Measurements from ENCODE around the gene PSEN2. TPM values are rescaled to one million over a fixed set of nuclear protein-coding genes. Genes with fewer than 3 reads are reported as not detected.
"Not testable (repeated sequence)": the region's sequence is repeated elsewhere in the genome, so short reads cannot be mapped to it uniquely, and the experiment has no call there.

The PSEN2 gene
- total RNA-seq, 1 donor from 2014 or later = 30.9 TPM

DNA sequence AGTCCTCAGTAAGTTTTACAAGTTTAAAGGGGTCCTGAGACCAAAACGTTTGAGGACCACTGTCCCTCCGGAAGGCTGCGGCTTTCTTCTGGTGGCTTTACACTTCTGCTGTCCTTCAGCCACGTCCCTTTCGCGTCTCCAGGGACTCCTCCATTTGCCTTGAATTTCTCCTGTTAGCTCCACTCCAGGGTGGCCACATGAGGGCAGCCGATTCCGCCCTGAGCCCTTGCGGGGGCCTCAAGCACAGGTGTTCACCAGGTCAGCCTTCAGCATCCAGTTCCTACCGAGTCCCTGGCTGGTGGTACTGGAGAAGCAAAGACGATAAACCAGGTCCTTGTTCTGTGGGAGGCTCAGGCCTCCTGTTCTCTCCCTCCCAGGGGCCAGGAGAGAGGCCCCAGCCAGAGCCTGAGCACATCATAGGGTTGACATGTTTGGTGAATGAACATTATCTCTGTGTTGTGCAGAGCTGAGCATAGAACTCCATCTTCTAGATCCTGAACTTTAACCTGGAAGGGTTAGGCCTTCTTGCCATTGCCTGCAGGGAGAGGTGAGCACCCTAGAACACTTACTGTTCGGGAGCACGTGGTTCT, 42.3 kb downstream of the PSEN2 start:
- no peak for DNase-seq (ENCODE audit: low spot score)

DNA sequence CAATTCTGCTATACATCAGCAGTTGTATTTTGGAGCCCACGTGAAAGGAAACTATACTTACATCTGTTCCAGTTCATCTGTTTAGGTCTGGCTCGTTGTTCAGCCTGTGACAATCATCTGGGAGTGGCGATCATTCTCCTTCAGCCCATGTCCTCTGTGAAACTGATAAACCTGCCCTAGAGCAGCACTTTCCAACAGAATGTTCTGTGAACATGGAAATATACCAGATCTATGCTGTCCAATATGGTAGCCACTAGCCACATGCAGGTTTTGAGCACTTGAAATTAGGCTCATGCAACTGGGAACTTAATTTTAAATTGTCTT, 45.2 kb downstream of the PSEN2 start:
- DNase-seq (ENCODE audit: low spot score) = no peak

DNA sequence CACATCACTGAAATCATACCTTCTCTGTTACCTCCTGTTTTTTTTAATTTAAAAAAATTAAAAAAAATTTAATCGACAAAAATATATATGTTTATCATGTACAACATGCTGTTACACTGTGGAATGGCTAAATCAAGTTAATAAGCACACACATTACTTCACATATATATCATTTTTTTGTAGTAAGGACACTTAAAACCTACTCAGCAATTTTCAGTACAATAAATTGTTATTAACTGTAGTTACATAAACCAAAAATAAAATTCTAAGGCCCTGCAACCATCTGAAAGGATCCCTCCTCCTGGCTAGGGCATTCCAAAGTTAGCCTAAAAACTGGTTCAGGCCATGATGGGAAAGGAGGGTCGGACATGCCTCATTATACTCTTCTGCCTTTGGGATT, 46.1 kb downstream of the PSEN2 start:
- no peak for DNase-seq (ENCODE audit: low spot score)

GRCh38 chr1:226919587-226919986, 49.2 kb downstream of the PSEN2 start:
- DNase-seq (ENCODE audit: low spot score) = no peak

GRCh38 chr1:226919995-226920394, 49.6 kb downstream of the PSEN2 start:
- no peak for DNase-seq (ENCODE audit: low spot score)

GRCh38 chr1:226920446-226920894, 50.1 kb downstream of the PSEN2 start:
- DNase-seq (ENCODE audit: low spot score) = no peak

- DNase-seq (ENCODE audit: low spot score) = no peak
Measured at GRCh38 chr1:226921504-226921903, 51.1 kb downstream of the PSEN2 start.

- DNase-seq (ENCODE audit: low spot score) = not testable (repeated sequence)
Measured at GRCh38 chr1:226929260-226930111, 59.1 kb downstream of the PSEN2 start.

GRCh38 chr1:226934483-226935237, 64.2 kb downstream of the PSEN2 start:
- no peak for DNase-seq (ENCODE audit: low spot score)

DNA sequence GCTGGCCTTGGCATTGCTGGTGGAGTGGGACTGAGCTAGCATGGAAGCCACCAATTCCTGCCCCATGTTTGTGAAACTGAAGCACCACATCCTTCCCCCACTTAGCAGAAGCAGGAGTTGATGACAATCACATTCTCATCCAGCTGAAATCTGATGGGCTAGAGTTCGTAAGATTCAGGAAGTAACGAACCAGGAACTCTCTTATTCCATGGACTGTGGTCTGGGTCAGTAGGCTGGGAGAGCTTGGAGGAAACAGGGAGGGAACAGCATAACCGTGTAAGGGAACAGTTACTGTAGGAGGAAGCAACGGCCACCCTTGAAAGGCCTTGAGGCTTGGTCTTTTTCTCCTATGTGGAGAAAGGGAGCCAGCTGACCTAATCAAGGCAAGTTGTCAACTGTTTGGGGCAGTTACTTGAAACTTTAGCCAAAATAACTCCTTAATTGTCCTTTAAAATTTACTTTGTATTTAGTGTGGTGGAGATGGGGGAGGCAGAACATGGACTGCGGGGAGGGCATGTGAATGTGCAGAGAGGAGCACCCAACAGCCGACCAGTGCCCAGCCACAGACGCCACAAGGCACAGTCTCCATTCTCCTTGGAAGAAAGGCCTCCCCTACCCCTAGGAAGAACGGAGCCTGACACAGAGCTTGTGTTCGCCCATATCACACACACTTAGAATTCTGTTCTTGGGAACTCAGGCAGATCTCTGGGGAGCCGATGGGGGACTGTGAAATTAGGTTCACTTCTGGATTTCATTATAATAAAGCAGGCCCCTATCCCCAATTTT, 67.7 kb downstream of the PSEN2 start:
- DNase-seq (ENCODE audit: low spot score) = no peak

DNA sequence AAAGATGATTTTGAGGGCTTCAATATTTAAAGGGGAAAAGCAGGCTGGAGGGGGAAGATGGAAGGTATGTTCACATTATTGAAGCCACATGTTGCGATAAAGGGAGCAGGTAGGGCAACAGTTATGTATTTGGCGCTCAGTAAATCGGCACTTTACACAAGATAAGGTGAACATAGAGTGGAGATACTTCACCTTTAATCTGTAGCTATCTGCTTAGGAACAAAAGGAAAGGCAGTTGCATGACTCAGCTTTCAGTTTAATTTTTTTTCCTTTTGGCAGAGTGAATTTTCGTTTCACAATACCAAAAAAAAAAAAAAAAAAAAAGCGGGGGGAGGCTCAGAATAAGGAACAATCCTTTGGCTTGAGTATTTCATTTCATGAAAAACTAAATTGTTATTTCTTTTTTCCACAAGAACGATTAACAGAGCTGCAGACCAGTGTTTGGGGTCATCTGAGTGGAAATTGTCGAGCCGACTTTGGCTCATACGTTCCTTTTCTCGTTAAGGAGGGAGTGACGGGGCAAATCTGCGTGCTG, 68.6 kb downstream of the PSEN2 start:
- no peak for DNase-seq (ENCODE audit: low spot score)

DNA sequence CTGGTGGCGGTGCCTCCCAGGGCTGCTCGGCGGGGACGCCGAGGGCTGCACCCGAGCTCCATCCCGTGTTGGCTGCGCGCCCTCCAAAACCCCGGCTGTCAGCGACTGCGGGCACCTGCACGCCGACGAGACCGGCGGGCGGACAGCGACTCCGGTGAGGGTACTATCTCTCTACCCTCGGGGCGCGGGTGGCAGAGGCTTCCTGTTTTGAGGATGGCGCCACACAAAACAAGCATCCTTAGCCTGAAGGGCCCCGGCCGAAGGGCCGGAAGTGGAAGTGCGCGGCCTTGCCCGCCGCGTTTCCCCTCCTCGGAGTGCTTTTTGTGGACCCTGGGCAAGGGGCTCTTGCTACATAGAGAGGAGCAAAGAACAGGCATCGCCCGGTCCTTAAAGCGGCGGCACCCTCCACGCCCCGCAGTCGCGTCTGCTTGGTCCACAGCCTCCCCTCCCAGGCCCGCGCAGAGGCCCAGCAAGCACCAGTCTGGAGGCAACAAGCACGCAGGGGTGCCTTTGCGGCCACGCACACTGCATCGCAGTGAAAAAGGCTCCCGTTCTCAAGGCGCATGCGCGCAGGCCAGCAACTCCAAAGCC, 69.1 kb downstream of the PSEN2 start:
- peak; percentile 92 for DNase-seq (ENCODE audit: low spot score)

DNA sequence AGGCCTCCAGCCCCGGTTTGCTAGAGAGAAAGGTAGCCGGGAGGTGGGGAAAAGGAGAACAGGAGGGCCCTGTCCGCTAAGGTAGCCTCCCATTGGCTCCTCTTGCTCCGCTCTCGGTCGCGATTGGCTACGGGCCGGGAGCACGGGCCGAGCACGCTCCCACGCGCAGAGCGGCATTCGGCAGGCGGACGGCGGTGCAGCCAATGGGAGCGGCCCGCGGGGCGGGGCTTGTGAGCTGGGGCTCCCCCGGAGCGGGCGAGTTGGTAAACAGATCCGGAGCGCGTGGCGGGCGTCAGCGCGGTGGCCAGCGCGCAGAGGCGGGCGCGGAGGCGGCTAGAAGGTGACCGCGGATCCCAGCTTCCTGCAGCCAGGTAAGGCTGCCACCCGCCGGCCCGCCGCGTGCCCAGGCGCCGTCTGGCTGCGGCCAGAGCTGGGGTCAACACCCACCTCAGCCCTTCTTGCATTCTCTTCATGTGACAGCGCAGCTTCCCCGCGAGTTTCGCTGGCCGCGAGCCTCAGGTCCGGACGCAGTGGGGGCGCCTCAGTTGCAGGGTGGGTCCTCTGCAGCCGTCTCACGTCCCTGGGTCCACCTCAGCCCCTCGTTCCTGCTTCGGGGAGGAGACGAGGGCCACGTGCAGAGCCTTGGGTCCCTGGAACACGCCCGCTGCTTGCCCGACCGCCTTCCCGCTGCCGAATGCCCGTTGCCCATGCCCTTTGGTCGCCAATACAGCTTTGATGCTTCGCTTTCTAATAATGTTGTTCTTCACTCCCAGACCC, 69.8 kb downstream of the PSEN2 start, which contains the start of gene COQ8A:
Gene COQ8A (plus strand): TSS at position 266 of the 777 bp plus-strand sequence. CDS start 21,092 bp downstream, outside the sequence.
- peak; percentile 100 for DNase-seq (ENCODE audit: low spot score)

GRCh38 chr1:226940806-226941067, 70.3 kb downstream of the PSEN2 start:
- no peak for DNase-seq (ENCODE audit: low spot score)

GRCh38 chr1:226942392-226942791, 72.0 kb downstream of the PSEN2 start:
- DNase-seq (ENCODE audit: low spot score) = no peak

DNA sequence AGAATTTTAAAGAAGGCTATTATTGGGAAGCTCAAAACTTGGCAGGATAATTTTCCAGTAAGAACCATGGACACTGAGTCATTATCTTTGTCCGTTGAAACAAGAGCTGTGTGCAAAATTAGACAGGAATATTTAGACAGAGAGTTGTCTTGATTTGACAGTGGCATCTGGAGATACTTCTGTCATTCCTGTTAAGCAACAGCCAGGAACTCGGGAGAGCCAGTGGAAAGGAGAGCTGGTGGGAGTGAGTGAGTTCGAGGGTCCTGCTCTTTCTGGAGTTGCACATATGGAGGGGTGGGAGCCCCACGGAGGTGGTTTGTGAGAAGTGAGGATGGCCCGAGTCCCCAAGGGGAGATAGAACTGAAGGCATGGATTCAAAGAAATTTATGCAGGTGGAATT, 72.7 kb downstream of the PSEN2 start:
- no peak for DNase-seq (ENCODE audit: low spot score)

GRCh38 chr1:226943927-226944326, 73.5 kb downstream of the PSEN2 start:
- DNase-seq (ENCODE audit: low spot score) = no peak

- no peak for DNase-seq (ENCODE audit: low spot score)
Measured at GRCh38 chr1:226945106-226945857, 74.9 kb downstream of the PSEN2 start.
